ENCODE results near the gene CCDC184. TPM values are rescaled to one million over a fixed set of nuclear protein-coding genes. Genes with fewer than 3 reads are reported as not detected.
"Not testable (repeated sequence)": the region's sequence is repeated elsewhere in the genome, so short reads cannot be mapped to it uniquely, and the experiment has no call there.

CCDC184 gene
- polyA plus RNA-seq, 1 donor (not counting 4 experiments of a cell fraction or from before 2014, with no cell fraction given): 0.21 TPM

DNA sequence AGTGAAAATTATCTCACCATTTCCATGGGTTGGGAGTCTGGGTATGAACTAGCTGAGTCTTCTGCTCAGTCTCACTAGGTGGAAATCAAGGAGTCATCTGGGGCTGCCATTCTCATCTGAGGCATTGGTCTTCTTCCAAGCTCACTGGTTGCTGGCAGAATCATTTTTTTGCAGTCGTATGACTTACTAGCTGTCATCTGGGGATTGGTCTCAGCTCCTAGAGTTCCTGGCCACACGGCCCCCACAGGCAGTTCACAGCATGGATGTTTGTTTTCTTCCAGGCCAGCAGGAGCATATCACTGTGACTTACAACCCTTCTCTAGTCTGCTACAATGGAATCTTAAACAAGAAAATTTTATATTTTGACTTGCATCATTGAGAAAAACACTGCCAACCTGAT is 38.2 kb downstream of the CCDC184 start:
- TF ChIP-seq CTCF (optimal IDR thresholded peaks at IDR 0.05 in 1 of 3, IDR thresholded peaks at IDR 0.05 in 1 of 3, conservative IDR thresholded peaks at IDR 0.05 in 1 of 3; ENCODE audit: extremely low read depth in 1 of 3, insufficient read depth in 2 of 3, low read length in 3 of 3): no peak
- no peak for TF ChIP-seq EZH2 (IDR thresholded peaks at IDR 0.05; ENCODE audit: low read length)
- dilution Hi-C loops (cut with MboI; ENCODE audit: extremely low pct_ligation_motif_present, low sequenced_read_pairs): no loop called here
- no peaks in the 10 kb centered on the region for H4K20me1 ChIP-seq (ENCODE audit: control insufficient read depth, extremely low read depth, insufficient read depth, low read length)
- no peaks in the 10 kb centered on the region for H3K4me1 ChIP-seq (ENCODE audit: control insufficient read depth, extremely low read depth, insufficient read depth, low read length)
- H3K27ac ChIP-seq (ENCODE audit: control insufficient read depth, insufficient read depth, low read length): no peak overlapping the region
- H3K9me1 ChIP-seq (ENCODE audit: control insufficient read depth, extremely low read depth, insufficient read depth, low read length): no peaks in the 10 kb centered on the region
- no peaks in the 10 kb centered on the region for H3K79me2 ChIP-seq (ENCODE audit: control insufficient read depth, insufficient read depth, low read length)
- H3K4me3 ChIP-seq (ENCODE audit: control insufficient read depth in 2 of 3, extremely low read depth in 1 of 3, insufficient read depth in 2 of 3, low read depth in 1 of 3, low read length in 3 of 3): no peak overlapping the region
- H3K9ac ChIP-seq (ENCODE audit: control insufficient read depth, extremely low read depth, insufficient read depth, low read length): no peak overlapping the region
- H2AFZ ChIP-seq (ENCODE audit: control insufficient read depth, low read length): no peak overlapping the region
- DNase-seq (ENCODE audit: low read depth, low spot score) (no peak), FAIRE-seq (no peak)
- H3K4me2 ChIP-seq (ENCODE audit: control insufficient read depth, extremely low read depth, insufficient read depth, low read depth, low read length): no peak overlapping the region
- no peaks in the 10 kb centered on the region for H3K36me3 ChIP-seq (ENCODE audit: control insufficient read depth in 2 of 2, extremely low read depth in 1 of 2, insufficient read depth in 2 of 2, low read length in 2 of 2)
- H3K27me3 ChIP-seq (ENCODE audit: control insufficient read depth, extremely low read depth, insufficient read depth, low read length): no peaks in the 10 kb centered on the region
- H3K9me3 ChIP-seq (ENCODE audit: control insufficient read depth, low read depth, low read length): no peaks in the 10 kb centered on the region

GRCh38 chr12:48224533-48224932 is 41.1 kb downstream of the CCDC184 start:
- FAIRE-seq: not testable (repeated sequence)

DNA sequence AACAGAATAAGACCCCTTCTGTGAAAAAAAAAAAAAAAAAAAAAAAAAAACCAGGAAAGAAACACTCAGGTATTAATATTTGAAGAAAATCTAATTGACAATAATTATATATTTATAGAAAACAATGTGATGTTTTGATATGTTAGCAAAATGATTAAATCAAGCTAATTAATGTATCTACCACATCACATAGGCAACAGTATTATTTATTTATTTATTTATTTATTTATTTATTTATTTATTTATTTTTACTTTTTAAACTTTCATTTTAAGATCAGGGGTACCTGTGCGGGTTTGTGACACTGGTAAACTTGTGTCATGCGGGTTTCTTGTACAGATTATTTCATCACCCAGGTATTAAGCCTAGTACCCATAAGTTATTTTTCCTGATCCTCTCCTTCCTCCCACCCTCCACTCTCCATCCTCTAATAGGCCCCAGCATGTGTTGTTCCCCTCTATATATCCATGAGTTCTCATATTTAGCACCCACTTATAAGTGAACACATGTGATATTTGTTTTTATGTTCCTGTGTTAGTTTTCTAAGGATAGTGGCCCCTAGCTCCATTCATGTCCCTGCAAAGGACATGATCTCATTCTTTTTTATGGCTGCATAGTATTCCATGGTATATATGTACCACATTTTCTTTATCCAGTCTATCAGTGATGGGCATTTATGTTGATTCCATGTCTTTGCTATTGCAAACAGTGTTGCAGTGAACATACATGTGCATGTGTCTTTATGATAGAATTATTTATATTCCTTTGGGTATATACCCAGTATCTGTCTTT is 47.9 kb downstream of the CCDC184 start:
- dilution Hi-C loops (cut with MboI; ENCODE audit: extremely low pct_ligation_motif_present, low sequenced_read_pairs); FAIRE-seq; H3K36me3 ChIP-seq (ENCODE audit: control insufficient read depth in 2 of 2, extremely low read depth in 1 of 2, insufficient read depth in 2 of 2, low read length in 2 of 2): not testable (repeated sequence)

More at GRCh38 chr12:48224533-48224932, 41.1 kb downstream of the CCDC184 start:
- H4K20me1 ChIP-seq (ENCODE audit: control insufficient read depth, extremely low read depth, insufficient read depth, low read length); H3K9ac ChIP-seq (ENCODE audit: control insufficient read depth, extremely low read depth, insufficient read depth, low read length); H3K79me2 ChIP-seq (ENCODE audit: control insufficient read depth, insufficient read depth, low read length); H3K27ac ChIP-seq (ENCODE audit: control insufficient read depth, insufficient read depth, low read length); H3K36me3 ChIP-seq (ENCODE audit: control insufficient read depth in 2 of 2, extremely low read depth in 1 of 2, insufficient read depth in 2 of 2, low read length in 2 of 2); H3K4me3 ChIP-seq (ENCODE audit: control insufficient read depth in 2 of 3, extremely low read depth in 1 of 3, insufficient read depth in 2 of 3, low read depth in 1 of 3, low read length in 3 of 3); DNase-seq (ENCODE audit: low read depth, low spot score); H3K9me1 ChIP-seq (ENCODE audit: control insufficient read depth, extremely low read depth, insufficient read depth, low read length); dilution Hi-C loops (cut with MboI; ENCODE audit: extremely low pct_ligation_motif_present, low sequenced_read_pairs); H3K4me2 ChIP-seq (ENCODE audit: control insufficient read depth, extremely low read depth, insufficient read depth, low read depth, low read length); H3K27me3 ChIP-seq (ENCODE audit: control insufficient read depth, extremely low read depth, insufficient read depth, low read length); H3K4me1 ChIP-seq (ENCODE audit: control insufficient read depth, extremely low read depth, insufficient read depth, low read length); H3K9me3 ChIP-seq (ENCODE audit: control insufficient read depth, low read depth, low read length); H2AFZ ChIP-seq (ENCODE audit: control insufficient read depth, low read length): not testable (repeated sequence)

More for the DNA sequence above, 47.9 kb downstream of the CCDC184 start:
- H3K4me3 ChIP-seq (ENCODE audit: control insufficient read depth in 2 of 3, extremely low read depth in 1 of 3, insufficient read depth in 2 of 3, low read depth in 1 of 3, low read length in 3 of 3); H3K79me2 ChIP-seq (ENCODE audit: control insufficient read depth, insufficient read depth, low read length); DNase-seq (ENCODE audit: low read depth, low spot score); H4K20me1 ChIP-seq (ENCODE audit: control insufficient read depth, extremely low read depth, insufficient read depth, low read length); H3K9me3 ChIP-seq (ENCODE audit: control insufficient read depth, low read depth, low read length); H2AFZ ChIP-seq (ENCODE audit: control insufficient read depth, low read length); H3K4me2 ChIP-seq (ENCODE audit: control insufficient read depth, extremely low read depth, insufficient read depth, low read depth, low read length); H3K27me3 ChIP-seq (ENCODE audit: control insufficient read depth, extremely low read depth, insufficient read depth, low read length); H3K27ac ChIP-seq (ENCODE audit: control insufficient read depth, insufficient read depth, low read length); H3K9ac ChIP-seq (ENCODE audit: control insufficient read depth, extremely low read depth, insufficient read depth, low read length); H3K9me1 ChIP-seq (ENCODE audit: control insufficient read depth, extremely low read depth, insufficient read depth, low read length); H3K4me1 ChIP-seq (ENCODE audit: control insufficient read depth, extremely low read depth, insufficient read depth, low read length): not testable (repeated sequence)

Other genes with a start within 250 kb of the CCDC184 start
- 123 to 134 TPM (median 126 TPM) in 3 replicates for gene TMEM106C, start 220.0 kb upstream of the CCDC184 start, polyA plus RNA-seq
- 0.03 TPM in 1 of 3 replicates, not detected in the others for gene COL2A1, start 179.2 kb upstream of the CCDC184 start, polyA plus RNA-seq
- gene SENP1, start 77.6 kb upstream of the CCDC184 start, polyA plus RNA-seq: 8.6 to 15.4 TPM (median 11.9 TPM) in 3 replicates
- 67.1 to 105 TPM (median 67.9 TPM) in 3 replicates for gene PFKM, start 64.3 kb upstream of the CCDC184 start, polyA plus RNA-seq
- 18.4 to 21.7 TPM (median 19.0 TPM) in 3 replicates for gene ASB8, start 26.1 kb upstream of the CCDC184 start, polyA plus RNA-seq
- not detected in 3 replicates for gene OR10AD1, start 19.6 kb downstream of the CCDC184 start, polyA plus RNA-seq
- gene ZNF641, start 167.3 kb downstream of the CCDC184 start, polyA plus RNA-seq: 4.1 to 6.4 TPM (median 4.5 TPM) in 3 replicates